GM21528 (cell line): ENCODE results near the gene FBXO9.

Source experiments
- ATAC-seq: cut with Tn5 transposase; IDR thresholded peaks from one replicate; pipeline ENCODE4 v1.9.1; 2021; ENCODE audit warnings: mild to moderate bottlenecking, moderate library complexity; ENCODE audit not compliant: unreplicated experiment, low FRiP score

The FBXO9 gene

DNA sequence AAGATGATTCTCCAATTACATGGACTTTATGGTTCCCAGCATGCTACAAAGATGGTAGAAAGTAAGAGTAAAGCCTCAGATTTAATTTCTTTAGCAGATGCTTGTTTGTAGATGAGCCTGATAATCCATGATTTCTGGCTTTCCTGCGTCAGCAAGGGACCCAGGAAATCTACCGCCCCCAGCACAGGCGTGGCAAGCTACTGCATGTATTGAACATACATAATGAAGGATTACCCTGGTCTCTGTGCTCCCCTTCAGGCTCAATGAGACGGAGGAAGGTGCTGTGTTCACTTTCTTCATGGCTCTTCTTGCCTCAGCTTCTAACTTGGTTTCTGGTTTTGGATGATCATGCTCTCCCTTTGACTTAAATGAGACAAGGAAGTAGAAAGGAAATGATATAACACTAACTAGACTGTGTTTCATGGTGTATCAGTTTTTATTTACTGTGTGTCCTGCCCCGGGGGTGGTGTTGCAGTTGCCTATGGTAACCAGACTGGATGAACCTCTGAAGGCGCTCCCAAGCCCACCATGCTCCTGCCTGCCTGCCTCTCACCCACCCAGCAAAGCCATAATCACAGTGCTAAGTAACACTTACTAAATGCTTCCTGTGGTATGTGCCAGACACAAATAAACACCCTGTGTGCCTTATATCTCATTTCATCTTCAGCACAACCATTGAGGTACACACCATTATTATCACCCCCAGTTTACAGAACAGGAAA, 65.5 kb downstream of the FBXO9 start:
- ATAC-seq = no peak

DNA sequence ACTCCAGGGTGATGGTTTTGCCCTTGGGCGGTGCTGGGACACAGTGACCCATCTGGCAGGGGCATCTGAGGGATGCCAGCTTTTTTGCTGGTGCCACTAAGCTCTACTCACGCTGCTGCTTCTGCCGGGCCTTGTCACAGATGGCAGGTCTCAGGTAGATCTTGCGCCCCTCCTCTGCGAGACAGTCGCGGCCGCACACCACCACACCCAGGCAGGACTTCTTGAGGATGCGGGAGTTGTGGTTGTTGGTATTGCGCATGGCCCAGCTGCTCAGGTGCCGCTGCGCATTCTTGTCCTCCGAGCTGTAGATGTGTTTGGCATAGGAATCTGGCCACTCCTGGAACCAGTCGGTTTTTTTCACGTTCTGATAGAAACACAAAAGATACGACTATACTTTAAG, 68.8 kb downstream of the FBXO9 start:
- no peak for ATAC-seq

- ATAC-seq = no peak
These were observed 69.5 kb downstream of the FBXO9 start for GRCh38 chr6:53134601-53135235.

- no peak for ATAC-seq
These were observed 70.9 kb downstream of the FBXO9 start for GRCh38 chr6:53136000-53136609.

DNA sequence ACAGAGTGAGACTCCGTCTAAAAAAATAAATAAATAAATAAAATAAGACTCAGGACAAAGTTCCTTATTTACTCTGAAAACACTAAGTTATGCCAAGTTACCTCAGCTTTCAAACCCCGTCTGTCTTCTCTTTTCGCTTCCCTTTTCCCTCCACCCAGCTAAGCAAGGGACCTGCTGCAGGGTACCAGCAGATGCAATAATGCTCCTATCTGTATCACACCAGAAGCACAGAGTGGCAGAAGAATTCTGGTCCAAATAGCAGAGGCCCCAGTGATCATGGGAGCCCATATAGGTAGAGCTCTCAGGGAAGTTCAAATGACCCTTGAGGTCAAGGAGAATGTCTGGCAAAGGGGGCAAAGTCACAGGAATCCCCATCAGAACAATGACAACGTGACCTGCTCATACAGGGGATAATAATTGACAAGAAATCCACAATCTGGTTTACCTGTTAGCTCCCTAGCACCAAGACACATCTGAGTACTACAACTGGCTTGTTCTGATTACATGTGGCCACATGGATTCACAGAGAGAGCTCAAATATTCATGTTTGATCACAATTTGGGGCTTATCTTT, 74.7 kb downstream of the FBXO9 start:
- no peak for ATAC-seq

- ATAC-seq = no peak
These were observed 77.6 kb downstream of the FBXO9 start for GRCh38 chr6:53142810-53143209.

DNA sequence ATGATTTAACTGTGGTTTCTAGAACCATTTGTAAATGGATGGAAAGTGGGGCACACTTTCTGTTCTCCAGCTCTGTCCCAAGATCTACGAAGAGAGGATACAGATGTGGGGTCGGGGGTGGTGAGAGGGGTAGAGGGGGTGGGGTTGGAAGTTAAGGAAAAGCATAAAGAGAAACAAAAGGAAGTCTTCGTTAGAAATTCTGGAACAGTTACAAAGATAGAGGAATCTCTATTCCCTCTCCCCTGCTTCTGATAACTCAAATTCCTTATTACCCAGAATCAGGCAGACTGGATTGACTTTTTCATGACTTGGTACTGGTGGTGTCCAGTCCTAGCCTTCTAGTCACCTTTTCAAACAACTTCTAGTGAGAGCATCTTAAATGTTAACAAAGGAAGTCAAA, 78.5 kb downstream of the FBXO9 start:
- ATAC-seq = no peak

- ATAC-seq = no peak
These were observed 79.6 kb downstream of the FBXO9 start for GRCh38 chr6:53144802-53145201.

- no peak for ATAC-seq
These were observed 83.5 kb downstream of the FBXO9 start, which contains the start of gene GCM1 for GRCh38 chr6:53148684-53149083. Gene GCM1, minus strand, starts transcription at chr6:53148841. Its CDS starts 3,209 bp downstream, at chr6:53145632.
